ENCODE data around the gene TBCD. TPM values are rescaled to one million over a fixed set of nuclear protein-coding genes. Genes with fewer than 3 reads are reported as not detected.

Gene TBCD
- total RNA-seq, 3 donors from 2014 or later = 41.3 to 76.0 (median 55.4) TPM

GRCh38 chr17:82858376-82859126 is 106.7 kb downstream of the TBCD start:
- intact Hi-C loops (cut with DNase I, micrococcal nuclease) = no loop called here
- ATAC-seq = no peak
- no peaks in the 10 kb centered on the region for H3K4me1 ChIP-seq (ENCODE audit: low read depth)
- TF ChIP-seq CTCF (IDR thresholded peaks at IDR 0.05) = no peak
- no peaks in the 10 kb centered on the region for H3K9me3 ChIP-seq
- DNase-seq = peak in 1 of 3 donors; percentile 21
- no peak overlapping the region for H3K4me3 ChIP-seq
- H3K36me3 ChIP-seq (ENCODE audit: low read depth) = no peaks in the 10 kb centered on the region

GRCh38 chr17:82859431-82860403 is 107.9 kb downstream of the TBCD start:
- peak; percentile 61 for ATAC-seq

GRCh38 chr17:82860606-82861392 is 108.9 kb downstream of the TBCD start:
- H3K36me3 ChIP-seq (ENCODE audit: low read depth) = no peaks in the 10 kb centered on the region
- intact Hi-C loops (cut with DNase I, micrococcal nuclease) = no loop called here
- no peak for TF ChIP-seq CTCF (IDR thresholded peaks at IDR 0.05)
- DNase-seq (peak in 1 of 3 donors; percentile 49), ATAC-seq (no peak)
- no peak overlapping the region for H3K4me3 ChIP-seq
- H3K9me3 ChIP-seq = no peaks in the 10 kb centered on the region
- H3K4me1 ChIP-seq (ENCODE audit: low read depth) = peaks cover 6% of the 10 kb centered on the region

More at GRCh38 chr17:82859431-82860403, 107.9 kb downstream of the TBCD start:
- no peak overlapping the region for H3K4me3 ChIP-seq
- no peaks in the 10 kb centered on the region for H3K36me3 ChIP-seq (ENCODE audit: low read depth)
- TF ChIP-seq CTCF (IDR thresholded peaks at IDR 0.05) = no peak
- H3K9me3 ChIP-seq = no peaks in the 10 kb centered on the region
- intact Hi-C loops (cut with DNase I, micrococcal nuclease) = no loop called here
- peak in 1 of 3 donors; percentile 26 for DNase-seq
- H3K4me1 ChIP-seq (ENCODE audit: low read depth) = no peaks in the 10 kb centered on the region

GRCh38 chr17:82861393-82861775 is 109.5 kb downstream of the TBCD start:
- no peak for ATAC-seq
- Histone ChIP-seq H3K36me3 (ENCODE audit: low read depth) (no peaks in the 10 kb centered on the region), H3K9me3 (no peaks in the 10 kb centered on the region), H3K4me3 (no peak overlapping the region), H3K4me1 (ENCODE audit: low read depth) (peaks cover 8% of the 10 kb centered on the region)
- no peak for DNase-seq
- intact Hi-C loops (cut with DNase I, micrococcal nuclease) = no loop called here
- TF ChIP-seq CTCF (IDR thresholded peaks at IDR 0.05) = no peak

GRCh38 chr17:82862191-82862590 is 110.3 kb downstream of the TBCD start:
- no peak overlapping the region for H3K4me3 ChIP-seq
- no peak for TF ChIP-seq CTCF (IDR thresholded peaks at IDR 0.05)
- DNase-seq (no peak), ATAC-seq (no peak)
- H3K36me3 ChIP-seq (ENCODE audit: low read depth) = no peaks in the 10 kb centered on the region
- peaks cover 12% of the 10 kb centered on the region for H3K4me1 ChIP-seq (ENCODE audit: low read depth)
- intact Hi-C loops (cut with DNase I, micrococcal nuclease) = no loop called here
- H3K9me3 ChIP-seq = no peaks in the 10 kb centered on the region

Data from mucosa of descending colon (tissue), 3 donors.